Measurements from ENCODE around the gene MAPK1. TPM values are rescaled to one million over a fixed set of nuclear protein-coding genes. Genes with fewer than 3 reads are reported as not detected.

Gene MAPK1
- total and polyA plus RNA-seq, 9 of the 15 experiments (the other 6 are each of a cell fraction or from before 2014, with no cell fraction given), result 46.3 to 575 (median 283) TPM

GRCh38 chr22:21916309-21916918, 49.0 kb upstream of the MAPK1 start (continued):
- TF ChIP-seq MAX (CRISPR knock-in tag; IDR thresholded peaks at IDR 0.05) (peak; percentile 3; the same call in 1 of the 2 replicates), MAZ (CRISPR knock-in tag; conservative IDR thresholded peaks at IDR 0.05 in 1 of 2, IDR thresholded peaks at IDR 0.05 in 1 of 2) (0 out of 4 replicates have a peak, but pooled peaks of 1 of the 2 experiments have one; percentile 16), BCLAF1 (IDR thresholded peaks at IDR 0.05; ENCODE audit: borderline replicate concordance in 1 of 2, control insufficient read depth in 1 of 2, low read depth in 2 of 2, low read length in 1 of 2) (no peak), CAMTA2 (CRISPR knock-in tag; conservative IDR thresholded peaks at IDR 0.05) (no peak), HIVEP1 (CRISPR knock-in tag; IDR thresholded peaks at IDR 0.05) (no peak), HNRNPLL (IDR thresholded peaks at IDR 0.05; ENCODE audit: low read depth, low read length, poor library complexity, severe bottlenecking) (peak; percentile 16), ZBTB5 (IDR thresholded peaks at IDR 0.05) (no peak), BRCA1 (IDR thresholded peaks at IDR 0.05) (no peak), BRCA1 (CRISPR knock-in tag; IDR thresholded peaks at IDR 0.05) (peak; percentile 90; the same call in 1 of the 2 replicates), ZNF780A (CRISPR knock-in tag; IDR thresholded peaks at IDR 0.05) (no peak), ZBTB40 (IDR thresholded peaks at IDR 0.05) (no peak), ZBTB40 (CRISPR knock-in tag; IDR thresholded peaks at IDR 0.05) (no peak)
